Measurements from ENCODE around the gene ZDHHC19.

The ZDHHC19 gene

GRCh38 chr3:196149375-196149774 is 61.8 kb downstream of the ZDHHC19 start:
- no peak for FAIRE-seq
- TF ChIP-seq POLR2A (IDR thresholded peaks at IDR 0.05; ENCODE audit: low read depth, low read length) (no peak), POLR2AphosphoS5 (IDR thresholded peaks at IDR 0.05; ENCODE audit: low read depth, low read length) (no peak), TAF1 (IDR thresholded peaks at IDR 0.05; ENCODE audit: borderline replicate concordance, low read depth, low read length) (no peak)
- DNase-seq (ENCODE audit: insufficient read length) = no peak

Measured in GM12892 (cell line).